Kidney tubule cell (primary cell): ENCODE data around the gene JAML.

Experiments used
- DNase-seq: peaks from one replicate; pipeline ENCODE4 v3.0.0-alpha.2; 2018; ENCODE audit warnings: low spot score

The JAML gene

GRCh38 chr11:118224511-118225188 lies at the start of gene JAML:
JAML (minus strand) TSS chr11:118225011; CDS start chr11:118214866, 10,145 bp downstream.
- no peak for DNase-seq

- peak; percentile 57 for DNase-seq
These were observed 49.4 kb upstream of the JAML start for GRCh38 chr11:118274186-118274585.

- no peak for DNase-seq
These were observed 47.2 kb upstream of the JAML start for GRCh38 chr11:118272001-118272400.

- no peak for DNase-seq
These were observed 42.7 kb upstream of the JAML start for GRCh38 chr11:118267486-118267885.

- DNase-seq, result peak; percentile 27
These were observed 41.1 kb upstream of the JAML start for GRCh38 chr11:118265954-118266353.

GRCh38 chr11:118264569-118265465 lies 40.0 kb upstream of the JAML start:
- peak; percentile 54 for DNase-seq

- DNase-seq, result peak; percentile 86
These were observed 39.1 kb upstream of the JAML start, which contains the start of gene MPZL2 for GRCh38 chr11:118263695-118264568. MPZL2 (minus strand) TSS chr11:118264297; CDS start chr11:118264153, 144 bp downstream.

GRCh38 chr11:118263112-118263511 lies 38.3 kb upstream of the JAML start:
- no peak for DNase-seq

- DNase-seq, result no peak
These were observed 35.5 kb upstream of the JAML start for GRCh38 chr11:118260353-118260752.

GRCh38 chr11:118259138-118259537 lies 34.3 kb upstream of the JAML start:
- no peak for DNase-seq

GRCh38 chr11:118258410-118258809 lies 33.6 kb upstream of the JAML start:
- DNase-seq, result no peak

GRCh38 chr11:118252688-118253087 lies 27.9 kb upstream of the JAML start:
- no peak for DNase-seq

GRCh38 chr11:118251858-118252652 lies 27.2 kb upstream of the JAML start, which contains the start of gene MPZL3:
MPZL3 (minus strand) TSS chr11:118252365; CDS start chr11:118252294, 71 bp downstream.
- peak; percentile 96 for DNase-seq

- peak; percentile 16 for DNase-seq
These were observed 22.2 kb upstream of the JAML start for GRCh38 chr11:118247041-118247440.

- DNase-seq, result no peak
These were observed 21.2 kb upstream of the JAML start for GRCh38 chr11:118245936-118246562.

- no peak for DNase-seq
These were observed 19.4 kb upstream of the JAML start for GRCh38 chr11:118243993-118244762.

GRCh38 chr11:118243161-118243560 lies 18.4 kb upstream of the JAML start:
- DNase-seq, result no peak

- DNase-seq, result no peak
These were observed 16.9 kb upstream of the JAML start for GRCh38 chr11:118241764-118242098.

- DNase-seq, result peak; percentile 78
These were observed 16.4 kb upstream of the JAML start for GRCh38 chr11:118240999-118241763.
